Common myeloid progenitor, CD34-positive (primary cell): Measurements from ENCODE around the gene GABARAPL1.
"Not testable (repeated sequence)": the region's sequence is repeated elsewhere in the genome, so short reads cannot be mapped to it uniquely, and the experiment has no call there.

ENCODE experiments used
- CTCF ChIA-PET: fragments of 350-600 bp; sonication (Branson Sonifier 250); formaldehyde crosslinking; loops from one replicate; lab custom pipeline; 2021; ENCODE audit warnings: antibody characterized with exemption; lab: Charles Lee
- POLR2A ChIA-PET: fragments of 350-600 bp; sonication (Branson Sonifier 250); formaldehyde crosslinking; loops from one replicate; lab custom pipeline; 2021; ENCODE audit warnings: antibody characterized with exemption; lab: Charles Lee
- DNase-seq, 3 donors: peaks; one replicate each; pipeline versions ENCODE4 v3.0.0 to v3.0.0-alpha.2; 2013
- H3K27ac ChIP-seq, 2 experiments: 1 replicate in 1 of 2; 2 replicates in 1 of 2; pipeline ENCODE4 v1.7.0; 2013; ENCODE audit warnings: inconsistent platforms in 2 of 2, low read length in 2 of 2, mild to moderate bottlenecking in 2 of 2, low read depth in 1 of 2, moderate library complexity in 1 of 2; ENCODE audit not compliant: severe bottlenecking in 2 of 2, insufficient read depth in 1 of 2, poor library complexity in 1 of 2
- H3K27me3 ChIP-seq, 5 experiments: replicated peaks in 2 of 5; 1 replicate in 3 of 5; 2 replicates in 2 of 5; pipeline versions ENCODE4 v1.6.1 to v1.7.0; 2013; ENCODE audit warnings: low read length in 4 of 5, mild to moderate bottlenecking in 2 of 5, moderate library complexity in 2 of 5, inconsistent platforms in 1 of 5; ENCODE audit not compliant: insufficient read depth in 5 of 5, control insufficient read depth in 4 of 5
- H3K36me3 ChIP-seq, 4 experiments: 1 replicate in 2 of 4; 2 replicates in 2 of 4; pipeline versions ENCODE4 v1.6.1 to v1.7.0; 2013; ENCODE audit warnings: low read length in 3 of 4, control low read depth in 1 of 4, mild to moderate bottlenecking in 1 of 4; ENCODE audit not compliant: control insufficient read depth in 4 of 4, insufficient read depth in 4 of 4
- H3K4me1 ChIP-seq, 4 experiments: 1 replicate in 3 of 4; 2 replicates in 1 of 4; pipeline versions ENCODE4 v1.6.1 to v1.7.1; 2013; ENCODE audit warnings: low read length in 3 of 4, mild to moderate bottlenecking in 3 of 4, control low read depth in 1 of 4, inconsistent platforms in 1 of 4, moderate library complexity in 1 of 4; ENCODE audit not compliant: control insufficient read depth in 4 of 4, insufficient read depth in 4 of 4; ENCODE audit errors: control extremely low read depth in 1 of 4
- H3K4me3 ChIP-seq, 7 experiments: 1 replicate in 4 of 7; 2 replicates in 3 of 7; pipeline versions ENCODE4 v1.5.1 to v1.7.0; 2013; ENCODE audit warnings: mild to moderate bottlenecking in 7 of 7, low read length in 6 of 7, moderate library complexity in 6 of 7, inconsistent platforms in 2 of 7, low read depth in 2 of 7, control low read depth in 1 of 7; ENCODE audit not compliant: insufficient read depth in 4 of 7, control insufficient read depth in 1 of 7; ENCODE audit errors: extremely low read depth in 1 of 7
- H3K9me3 ChIP-seq, 5 experiments: 1 replicate in 4 of 5; 2 replicates in 1 of 5; pipeline versions ENCODE4 v1.6.1 to v1.7.1; 2013; ENCODE audit warnings: low read length in 4 of 5, mild to moderate bottlenecking in 2 of 5, inconsistent platforms in 1 of 5, low read depth in 1 of 5, moderate library complexity in 1 of 5; ENCODE audit not compliant: control insufficient read depth in 4 of 5, insufficient read depth in 2 of 5; ENCODE audit errors: control extremely low read depth in 1 of 5
- WGBS: methylation state at CpG from one replicate; pipeline ENCODE4 v1.1.5; 2013; ENCODE audit not compliant: insufficient coverage; 5-methylcytosine and 5-hydroxymethylcytosine counted together

The GABARAPL1 gene

DNA sequence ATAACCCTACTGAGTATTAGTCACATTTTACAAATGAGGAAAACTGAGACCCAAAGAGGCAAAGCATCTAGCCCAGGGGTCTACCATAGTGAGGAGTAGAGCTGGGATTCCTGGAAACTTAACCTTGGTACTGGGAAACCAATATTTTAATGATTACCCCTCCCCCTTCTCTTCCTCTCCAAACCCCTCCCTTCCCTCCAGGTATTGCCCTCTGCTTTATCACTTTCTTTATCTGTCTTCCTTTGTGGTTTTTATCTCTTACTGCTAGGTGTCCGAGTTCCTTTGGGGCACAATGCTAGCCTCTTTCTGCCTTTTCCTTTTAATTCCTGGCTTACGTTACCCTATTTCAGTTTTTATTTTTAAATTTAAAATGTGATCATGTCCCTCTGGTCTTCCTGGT is 2.8 kb downstream of the GABARAPL1 start:
- H3K4me3 ChIP-seq: no peak overlapping the region
- POLR2A ChIA-PET: no interaction called here

DNA sequence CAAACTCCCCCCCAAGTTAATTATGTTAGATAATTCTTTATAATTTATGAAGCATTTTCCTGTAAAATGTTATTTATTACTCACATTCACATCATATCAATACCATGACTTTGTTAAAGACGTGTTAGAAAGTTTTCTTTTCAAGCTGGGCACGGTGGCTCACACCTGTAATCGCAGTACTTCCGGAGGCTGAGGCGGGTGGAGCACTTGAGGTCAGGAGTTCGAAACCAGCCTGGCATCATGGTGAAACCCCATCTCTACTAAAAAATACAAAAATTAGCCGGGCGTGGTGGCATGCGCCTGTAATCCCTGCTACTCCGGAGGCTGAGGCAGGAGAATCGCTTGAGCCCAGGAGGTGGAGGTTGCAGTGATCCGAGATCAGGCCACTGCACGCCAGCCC is 3.3 kb downstream of the GABARAPL1 start:
- Histone ChIP-seq H3K4me1 (peaks cover 5 to 35% (median 18%) of the 10 kb centered on the region in 4 experiments), H3K36me3 (peaks cover 2 to 13% (median 6%) of the 10 kb centered on the region in 4 experiments)
- H3K27me3 ChIP-seq, POLR2A ChIA-PET, H3K9me3 ChIP-seq, CTCF ChIA-PET, H3K27ac ChIP-seq, DNase-seq, H3K4me3 ChIP-seq: not testable (repeated sequence)
- 93% methylated on average over 11 of the region's 13 CpGs for WGBS

More for the DNA sequence above, 2.8 kb downstream of the GABARAPL1 start:
- Histone ChIP-seq H3K9me3 (no peaks in the 10 kb centered on the region), H3K4me1 (peaks cover 5 to 35% (median 18%) of the 10 kb centered on the region in 4 experiments), H3K36me3 (peaks cover 2 to 8% (median 3%) of the 10 kb centered on the region in 4 experiments), H3K27ac (no peak overlapping the region), H3K27me3 (no peaks in the 10 kb centered on the region)
- WGBS: no CpG with 5 or more reads among the region's 2 CpGs
- CTCF ChIA-PET: no interaction called here
- DNase-seq: no peak

- Histone ChIP-seq H3K27ac (no peak overlapping the region), H3K9me3 (no peaks in the 10 kb centered on the region), H3K4me1 (peaks cover 5 to 22% (median 12%) of the 10 kb centered on the region in 4 experiments), H3K27me3 (no peaks in the 10 kb centered on the region), H3K4me3 (no peak overlapping the region), H3K36me3 (peaks cover 4 to 29% (median 17%) of the 10 kb centered on the region in 4 experiments)
- WGBS: 100% methylated on average over 5 of the region's 6 CpGs
- DNase-seq: no peak
- ChIA-PET POLR2A (no interaction called here), CTCF (interaction anchor here (1.3 kb wide), 1 partner anchor 17 kb away, joined by 5 read pairs; no protein-coding TSS in a partner anchor)
Observed at GRCh38 chr12:10218021-10218420, 5.3 kb downstream of the GABARAPL1 start.

DNA sequence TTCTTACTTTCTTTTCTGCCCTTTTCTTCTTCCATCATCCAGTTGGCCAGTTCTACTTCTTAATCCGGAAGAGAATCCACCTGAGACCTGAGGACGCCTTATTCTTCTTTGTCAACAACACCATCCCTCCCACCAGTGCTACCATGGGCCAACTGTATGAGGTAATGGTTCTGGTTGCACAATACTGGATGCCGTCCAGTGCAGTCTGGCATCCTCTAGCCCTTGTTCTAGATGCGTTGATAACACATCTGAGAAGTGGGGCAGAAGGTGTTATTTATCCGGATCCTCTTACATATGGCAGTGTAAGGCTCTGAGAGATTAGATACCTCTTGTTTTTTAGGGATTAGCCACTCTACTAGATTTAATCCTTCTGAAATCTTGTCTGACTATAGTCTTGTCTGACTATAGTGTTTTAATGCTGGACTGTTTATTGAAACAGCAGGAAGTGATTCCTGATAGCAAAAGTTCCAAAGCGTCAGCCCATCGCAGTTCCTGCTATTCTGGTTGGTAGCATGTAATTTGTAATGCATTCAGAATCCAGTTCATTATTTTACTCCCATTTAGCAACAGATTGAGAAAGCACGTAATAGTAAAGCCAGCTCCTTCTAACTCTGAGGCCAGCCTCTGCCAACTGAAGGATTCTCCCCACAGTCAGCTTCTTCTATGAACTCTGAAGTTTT is 7.9 kb downstream of the GABARAPL1 start:
- Histone ChIP-seq H3K4me3 (no peak overlapping the region), H3K27ac (no peak overlapping the region), H3K4me1 (peaks cover 0 to 1% (median under 1%) of the 10 kb centered on the region in 4 experiments), H3K9me3 (no peaks in the 10 kb centered on the region), H3K27me3 (no peaks in the 10 kb centered on the region), H3K36me3 (peaks cover 4 to 33% (median 25%) of the 10 kb centered on the region in 4 experiments)
- DNase-seq: no peak
- 100% methylated on average over 3 of the region's 8 CpGs for WGBS
- CTCF ChIA-PET: interaction anchor here (1.9 kb wide), 1 partner anchor 16 kb away, joined by 6 read pairs; no protein-coding TSS in a partner anchor
- POLR2A ChIA-PET: no interaction called here

DNA sequence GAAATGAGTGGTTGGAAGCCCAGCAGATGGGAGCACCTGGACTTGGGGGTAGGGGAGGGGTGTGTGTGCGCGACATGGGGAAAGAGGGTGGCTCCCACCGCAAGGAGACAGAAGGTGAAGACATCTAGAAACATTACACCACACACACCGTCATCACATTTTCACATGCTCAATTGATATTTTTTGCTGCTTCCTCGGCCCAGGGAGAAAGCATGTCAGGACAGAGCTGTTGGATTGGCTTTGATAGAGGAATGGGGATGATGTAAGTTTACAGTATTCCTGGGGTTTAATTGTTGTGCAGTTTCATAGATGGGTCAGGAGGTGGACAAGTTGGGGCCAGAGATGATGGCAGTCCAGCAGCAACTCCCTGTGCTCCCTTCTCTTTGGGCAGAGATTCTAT is 9.2 kb downstream of the GABARAPL1 start:
- Histone ChIP-seq H3K36me3 (peaks cover 4 to 33% (median 25%) of the 10 kb centered on the region in 4 experiments), H3K4me1 (peaks cover 0 to 1% (median 0%) of the 10 kb centered on the region in 4 experiments), H3K27me3 (no peaks in the 10 kb centered on the region), H3K27ac (no peak overlapping the region), H3K4me3 (no peak overlapping the region), H3K9me3 (no peaks in the 10 kb centered on the region)
- no CpG with 5 or more reads among the region's 5 CpGs for WGBS
- POLR2A ChIA-PET: interaction anchor here (3.3 kb wide), 1 partner anchor 8 kb away, joined by 9 read pairs; the partner anchor contains the start of gene GABARAPL1
- no peak for DNase-seq
- CTCF ChIA-PET: interaction anchor here (1.9 kb wide), 1 partner anchor 14 kb away, joined by 6 read pairs; no protein-coding TSS in a partner anchor

DNA sequence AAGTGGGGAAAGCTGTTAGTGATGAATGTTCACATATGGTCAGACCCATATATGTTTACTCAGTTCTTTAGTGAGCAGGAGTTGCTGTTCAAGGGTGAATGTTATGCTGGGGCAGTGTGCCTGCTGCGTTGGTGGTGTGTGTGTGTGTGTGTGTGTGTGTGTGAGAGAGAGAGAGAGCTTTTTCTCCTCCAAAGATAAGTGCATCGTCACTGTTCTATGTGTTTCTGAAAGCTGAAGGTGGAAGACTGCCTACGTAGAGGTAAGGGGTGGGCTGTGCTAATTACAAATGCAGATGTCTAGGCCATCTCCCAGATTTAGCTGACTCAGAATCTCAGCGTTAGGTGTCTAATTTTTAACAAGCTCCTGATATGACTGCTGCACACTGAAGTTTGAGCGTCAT is 10.5 kb downstream of the GABARAPL1 start:
- WGBS: 97% methylated on average over 5 of the region's 5 CpGs
- Histone ChIP-seq H3K36me3 (peaks cover 4 to 33% (median 25%) of the 10 kb centered on the region in 4 experiments), H3K27ac (no peak overlapping the region), H3K9me3 (no peaks in the 10 kb centered on the region), H3K4me1 (peaks cover 0 to 6% (median 3%) of the 10 kb centered on the region in 4 experiments), H3K27me3 (no peaks in the 10 kb centered on the region), H3K4me3 (no peak overlapping the region)
- POLR2A ChIA-PET: interaction anchor here (0.6 to 3.3 kb wide), 2 partner anchors 10 to 192 kb away, joined by 3 to 9 read pairs; partner anchors contain the start of gene GABARAPL1
- DNase-seq: no peak
- CTCF ChIA-PET: interaction anchor here (3.1 kb wide), 1 partner anchor 9 kb away, joined by 8 read pairs; no protein-coding TSS in a partner anchor

DNA sequence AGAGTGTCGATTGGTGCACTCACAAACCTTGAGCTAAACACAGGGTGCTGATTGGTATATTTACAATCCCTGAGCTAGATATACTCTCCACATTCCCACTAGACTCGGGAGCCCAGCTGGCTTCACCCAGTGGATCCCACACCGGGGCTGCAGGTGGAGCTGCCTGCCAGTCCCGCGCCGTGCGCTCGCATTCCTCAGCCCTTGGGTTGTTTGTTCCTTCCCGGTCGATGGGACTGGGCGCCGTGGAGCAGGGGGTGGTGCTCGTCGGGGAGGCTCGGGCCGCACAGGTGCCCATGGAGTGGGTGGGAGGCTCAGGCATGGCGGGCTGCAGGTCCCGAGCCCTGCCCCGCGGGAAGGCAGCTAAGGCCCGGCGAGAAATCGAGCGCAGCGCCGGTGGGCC is 12.7 kb downstream of the GABARAPL1 start:
- H3K36me3 ChIP-seq: peaks cover 0 to 28% (median 21%) of the 10 kb centered on the region in 4 experiments
- H3K9me3 ChIP-seq, H3K27me3 ChIP-seq, H3K4me1 ChIP-seq, H3K27ac ChIP-seq, H3K4me3 ChIP-seq, DNase-seq, POLR2A ChIA-PET: not testable (repeated sequence)
- WGBS: 93% methylated on average over 10 of the region's 26 CpGs
- CTCF ChIA-PET: interaction anchor here (3.1 kb wide), 1 partner anchor 11 kb away, joined by 8 read pairs; no protein-coding TSS in a partner anchor
